Loucy (cell line): ENCODE data around the gene SECTM1.
"Not testable (repeated sequence)": the region's sequence is repeated elsewhere in the genome, so short reads cannot be mapped to it uniquely, and the experiment has no call there.

Experiments used
- H2AFZ ChIP-seq: fragments of 200-600 bp; sonication (generic); 2 replicates; pipeline ENCODE4 v1.6.0; 2016; ENCODE audit warnings: antibody characterized with exemption, mild to moderate bottlenecking, low read length, moderate library complexity
- H3F3A ChIP-seq: fragments of 200-600 bp; 2 replicates; pipeline ENCODE4 v1.6.0; 2016; ENCODE audit warnings: antibody characterized with exemption, low read depth, mild to moderate bottlenecking
- H3K27me3 ChIP-seq: fragments of 200-600 bp; sonication (generic); 2 replicates; pipeline ENCODE4 v1.6.1; 2014; ENCODE audit warnings: low read length, mild to moderate bottlenecking; ENCODE audit not compliant: insufficient read depth, poor library complexity, severe bottlenecking
- H3K36me3 ChIP-seq: fragments of 200-600 bp; sonication (generic); 2 replicates; pipeline ENCODE4 v1.6.1; 2016; ENCODE audit warnings: low read length; ENCODE audit not compliant: insufficient read depth
- H3K4me1 ChIP-seq: fragments of 200-600 bp; sonication (generic); 2 replicates; pipeline ENCODE4 v1.5.1; 2014; ENCODE audit warnings: low read length, mild to moderate bottlenecking; ENCODE audit not compliant: insufficient read depth, poor library complexity, severe bottlenecking
- H3K4me2 ChIP-seq: fragments of 200-600 bp; sonication (generic); 2 replicates; pipeline ENCODE4 v1.6.0; 2014; ENCODE audit warnings: antibody characterized with exemption, low read length, low read depth, mild to moderate bottlenecking; ENCODE audit not compliant: poor library complexity, severe bottlenecking
- H3K4me3 ChIP-seq: fragments of 200-600 bp; sonication (generic); 2 replicates; pipeline ENCODE4 v1.5.1; 2014; ENCODE audit warnings: low read length, mild to moderate bottlenecking, mixed read lengths; ENCODE audit not compliant: poor library complexity, severe bottlenecking
- H3K79me2 ChIP-seq: fragments of 200-600 bp; sonication (generic); 2 replicates; pipeline ENCODE4 v1.6.1; 2014; ENCODE audit warnings: low read length; ENCODE audit not compliant: insufficient read depth
- H3K9ac ChIP-seq: fragments of 200-600 bp; sonication (generic); 2 replicates; pipeline ENCODE4 v1.6.0; 2014; ENCODE audit warnings: mild to moderate bottlenecking, low read depth, low read length, moderate library complexity; ENCODE audit not compliant: poor library complexity, severe bottlenecking
- H3K9me2 ChIP-seq: fragments of 200-600 bp; sonication (generic); replicated peaks from 2 replicates; pipeline ENCODE4 v1.6.1; 2016; ENCODE audit warnings: low read depth, low read length, mixed read lengths
- H3K9me3 ChIP-seq: fragments of 200-600 bp; sonication (generic); 2 replicates; pipeline ENCODE4 v1.6.1; 2014; ENCODE audit warnings: mild to moderate bottlenecking, antibody characterized with exemption, low read length, low read depth; ENCODE audit not compliant: insufficient read depth
- H4K20me1 ChIP-seq: fragments of 200-600 bp; sonication (generic); 2 replicates; pipeline ENCODE4 v1.6.0; 2014; ENCODE audit warnings: antibody characterized with exemption, low read length, mild to moderate bottlenecking; ENCODE audit not compliant: insufficient read depth, poor library complexity, severe bottlenecking
- CTCF ChIP-seq: fragments of 200-600 bp; sonication (generic); conservative IDR thresholded peaks from 2 replicates; pipeline ENCODE4 v1.5.1; 2014; ENCODE audit warnings: mild to moderate bottlenecking, antibody characterized with exemption, low read length
- EZH2phosphoT487 ChIP-seq: fragments of 200-600 bp; IDR thresholded peaks from 2 replicates; pipeline ENCODE4 v1.6.1; 2018; ENCODE audit warnings: antibody characterized with exemption, mild to moderate bottlenecking, moderate library complexity, borderline replicate concordance

Gene SECTM1

GRCh38 chr17:82373731-82374625 is 40.4 kb upstream of the SECTM1 start:
- Histone ChIP-seq H3K9me2 (no peaks in the 10 kb centered on the region), H3K79me2 (no peaks in the 10 kb centered on the region), H3K27me3 (no peaks in the 10 kb centered on the region), H3K4me2 (no peak overlapping the region), H3K9ac (no peak overlapping the region), H3K9me3 (no peaks in the 10 kb centered on the region), H2AFZ (no peak overlapping the region), H3F3A (peaks cover 8% of the 10 kb centered on the region), H3K36me3 (no peaks in the 10 kb centered on the region), H3K4me1 (peaks cover 8% of the 10 kb centered on the region), H3K4me3 (no peak overlapping the region), H4K20me1 (no peaks in the 10 kb centered on the region)
- no peak for TF ChIP-seq CTCF
- no peak for TF ChIP-seq EZH2phosphoT487

- not testable (repeated sequence) for H3K4me2 ChIP-seq
Observed at GRCh38 chr17:82373072-82373452, 39.5 kb upstream of the SECTM1 start.

GRCh38 chr17:82372249-82373071 is 38.9 kb upstream of the SECTM1 start:
- no peak for TF ChIP-seq CTCF
- TF ChIP-seq EZH2phosphoT487: no peak
- Histone ChIP-seq H2AFZ (no peak overlapping the region), H4K20me1 (no peaks in the 10 kb centered on the region), H3K9me3 (no peaks in the 10 kb centered on the region), H3K9me2 (no peaks in the 10 kb centered on the region), H3K79me2 (no peaks in the 10 kb centered on the region), H3K9ac (no peak overlapping the region), H3K27me3 (no peaks in the 10 kb centered on the region), H3F3A (peaks cover 13% of the 10 kb centered on the region), H3K4me3 (no peak overlapping the region), H3K4me2 (no peak overlapping the region), H3K36me3 (no peaks in the 10 kb centered on the region), H3K4me1 (peaks cover 14% of the 10 kb centered on the region)

More at GRCh38 chr17:82373072-82373452, 39.5 kb upstream of the SECTM1 start:
- H3K9ac ChIP-seq, H3K79me2 ChIP-seq, H3K36me3 ChIP-seq, H3K9me3 ChIP-seq, H2AFZ ChIP-seq, H3K27me3 ChIP-seq, H3K4me3 ChIP-seq, H4K20me1 ChIP-seq, H3K9me2 ChIP-seq: not testable (repeated sequence)
- H3K4me1 ChIP-seq: peaks cover 13% of the 10 kb centered on the region
- H3F3A ChIP-seq: peaks cover 12% of the 10 kb centered on the region
